Measurements from ENCODE around the gene ST6GALNAC4.

The ST6GALNAC4 gene

DNA sequence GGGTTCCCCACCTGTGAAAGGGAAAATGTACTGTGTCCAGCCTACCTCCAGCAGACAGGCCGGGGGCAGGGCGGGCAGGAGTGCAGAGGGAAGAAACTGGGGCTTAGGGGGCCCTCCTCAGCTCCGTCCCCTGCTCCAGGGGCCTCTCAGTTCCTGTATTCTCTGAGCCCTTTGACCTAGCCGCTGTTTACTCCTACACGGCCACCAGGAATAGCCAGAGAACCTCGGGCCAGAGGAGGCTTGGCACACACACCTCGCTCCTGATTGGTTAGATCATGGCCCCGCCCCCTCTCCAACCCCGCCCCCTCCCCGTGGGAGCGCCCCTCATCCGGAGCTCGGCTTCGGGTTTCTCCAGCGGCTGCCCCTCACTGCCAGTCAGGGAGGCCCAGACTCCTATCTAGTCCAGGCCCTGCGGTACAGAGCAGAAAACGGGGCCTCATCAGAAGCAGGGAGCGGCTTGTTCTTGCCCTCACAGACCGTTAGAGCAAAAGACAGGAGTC, 19.6 kb downstream of the ST6GALNAC4 start:
- Histone ChIP-seq H3K4me3 (no peak overlapping the region), H3K36me3 (ENCODE audit: insufficient read depth, low read length) (peaks cover 48% of the 10 kb centered on the region), H3K9ac (ENCODE audit: insufficient read length) (no peak overlapping the region), H3K27ac (no peak overlapping the region), H3K9me3 (ENCODE audit: low read depth, low read length) (peaks cover 4% of the 10 kb centered on the region; the same call in 1 of the 2 replicates)
- DNase-seq (ENCODE audit: low read depth, low spot score), result no peak
- TF ChIP-seq POLR2AphosphoS5 (IDR thresholded peaks at IDR 0.05; ENCODE audit: borderline replicate concordance, low read depth, low read length) (no peak), FOXP2 (optimal IDR thresholded peaks at IDR 0.05; ENCODE audit: control extremely low read depth, extremely low read length, insufficient read depth) (no peak), EZH2 (IDR thresholded peaks at IDR 0.05) (no peak)

DNA sequence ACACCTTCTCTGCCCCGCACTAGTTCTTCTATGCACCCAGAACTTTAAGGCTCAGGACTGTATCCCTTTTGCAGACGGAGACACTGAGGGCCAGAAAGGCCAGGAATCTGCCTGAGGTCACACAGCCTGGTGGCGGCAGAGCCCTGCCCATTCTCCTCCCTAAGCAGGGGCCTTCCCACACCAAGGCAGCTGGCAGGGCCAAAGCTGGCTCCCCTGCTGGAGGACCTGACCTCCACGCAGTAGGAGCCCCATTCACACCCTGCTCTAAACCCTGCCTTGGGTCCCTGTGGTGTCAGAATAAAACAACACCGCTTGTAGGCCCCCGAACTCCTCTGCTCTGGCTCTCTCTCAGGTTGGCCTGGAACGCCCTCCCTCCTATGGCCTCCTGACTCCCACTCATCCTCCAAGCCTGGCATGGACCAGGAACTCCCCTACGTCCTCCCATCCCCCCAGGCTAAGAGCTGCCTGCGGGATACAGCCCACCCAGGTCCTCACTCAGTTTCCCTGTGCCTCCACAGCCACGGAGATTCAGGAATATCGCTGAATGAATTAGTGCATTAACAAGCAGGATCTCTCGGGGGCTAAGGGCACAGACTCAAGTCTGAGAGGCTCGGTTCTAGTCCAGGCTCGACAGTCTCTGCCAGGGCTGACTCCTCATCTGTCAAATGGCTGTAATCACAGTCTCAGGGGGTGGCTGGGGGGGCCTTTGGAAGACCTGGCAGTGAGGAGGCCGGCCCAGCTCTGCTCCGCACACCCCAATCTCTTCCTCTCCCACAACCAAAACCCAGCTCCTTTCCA, 20.2 kb downstream of the ST6GALNAC4 start:
- TF ChIP-seq POLR2AphosphoS5 (IDR thresholded peaks at IDR 0.05; ENCODE audit: borderline replicate concordance, low read depth, low read length) (no peak), EZH2 (IDR thresholded peaks at IDR 0.05) (no peak), FOXP2 (optimal IDR thresholded peaks at IDR 0.05; ENCODE audit: control extremely low read depth, extremely low read length, insufficient read depth) (no peak)
- DNase-seq (ENCODE audit: low read depth, low spot score), result no peak
- no peak overlapping the region for H3K4me3 ChIP-seq
- no peak overlapping the region for H3K27ac ChIP-seq
- H3K9me3 ChIP-seq (ENCODE audit: low read depth, low read length), result peaks cover 4% of the 10 kb centered on the region; the same call in 1 of the 2 replicates
- peaks cover 50% of the 10 kb centered on the region for H3K36me3 ChIP-seq (ENCODE audit: insufficient read depth, low read length)
- H3K9ac ChIP-seq (ENCODE audit: insufficient read length), result no peak overlapping the region

DNA sequence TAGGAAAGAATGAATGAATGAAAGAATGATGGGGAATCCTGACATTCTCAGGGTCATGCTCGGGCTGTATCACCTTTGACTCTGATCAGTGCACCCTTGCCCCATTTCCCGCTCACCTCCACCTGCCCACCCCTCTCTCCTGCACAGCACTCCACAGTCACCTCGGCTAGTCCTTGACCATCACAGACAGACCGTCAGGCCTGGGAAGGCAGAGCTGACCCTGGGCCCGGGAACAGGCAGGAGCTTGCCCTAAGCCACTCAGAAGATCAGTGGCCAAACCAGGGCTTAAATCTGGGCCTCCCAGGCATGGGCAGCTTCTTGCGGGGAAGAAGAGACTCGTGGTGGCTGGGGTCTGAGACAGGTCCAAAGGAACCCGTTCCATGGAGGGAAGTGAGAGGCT, 21.0 kb downstream of the ST6GALNAC4 start:
- Histone ChIP-seq H3K27ac (no peak overlapping the region), H3K4me3 (no peak overlapping the region), H3K36me3 (ENCODE audit: insufficient read depth, low read length) (peaks cover 50% of the 10 kb centered on the region), H3K9me3 (ENCODE audit: low read depth, low read length) (peaks cover 4% of the 10 kb centered on the region; the same call in 1 of the 2 replicates), H3K9ac (ENCODE audit: insufficient read length) (no peak overlapping the region)
- TF ChIP-seq POLR2AphosphoS5 (IDR thresholded peaks at IDR 0.05; ENCODE audit: borderline replicate concordance, low read depth, low read length) (no peak), FOXP2 (optimal IDR thresholded peaks at IDR 0.05; ENCODE audit: control extremely low read depth, extremely low read length, insufficient read depth) (no peak), EZH2 (IDR thresholded peaks at IDR 0.05) (no peak)
- DNase-seq (ENCODE audit: low read depth, low spot score), result no peak

DNA sequence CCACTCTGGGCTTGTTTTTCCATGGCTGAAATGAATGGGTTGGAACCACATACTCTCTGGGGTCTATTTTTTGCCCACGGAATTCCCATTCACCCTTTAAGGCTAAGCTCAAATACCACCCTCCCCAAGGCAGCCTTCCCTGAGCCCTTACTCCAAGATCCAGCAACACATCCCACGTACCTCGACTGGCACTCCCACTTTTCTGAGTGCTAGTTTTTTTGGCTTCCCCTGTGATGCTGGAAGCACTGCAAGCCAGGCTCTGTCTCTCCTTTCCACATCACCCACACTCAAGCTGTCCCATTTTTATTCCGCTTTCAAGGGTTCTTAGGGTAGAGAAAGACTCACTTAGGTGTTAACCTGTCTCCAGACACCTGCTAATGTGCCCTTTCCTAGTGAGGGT, 23.4 kb downstream of the ST6GALNAC4 start:
- Histone ChIP-seq H3K9me3 (ENCODE audit: low read depth, low read length) (peaks cover 4% of the 10 kb centered on the region; the same call in 1 of the 2 replicates), H3K4me3 (no peak overlapping the region), H3K36me3 (ENCODE audit: insufficient read depth, low read length) (peaks cover 58% of the 10 kb centered on the region), H3K9ac (ENCODE audit: insufficient read length) (no peak overlapping the region), H3K27ac (no peak overlapping the region)
- no peak for DNase-seq (ENCODE audit: low read depth, low spot score)
- no peak for TF ChIP-seq EZH2 (IDR thresholded peaks at IDR 0.05)
- TF ChIP-seq FOXP2 (optimal IDR thresholded peaks at IDR 0.05; ENCODE audit: control extremely low read depth, extremely low read length, insufficient read depth), result no peak
- TF ChIP-seq POLR2AphosphoS5 (IDR thresholded peaks at IDR 0.05; ENCODE audit: borderline replicate concordance, low read depth, low read length), result no peak

DNA sequence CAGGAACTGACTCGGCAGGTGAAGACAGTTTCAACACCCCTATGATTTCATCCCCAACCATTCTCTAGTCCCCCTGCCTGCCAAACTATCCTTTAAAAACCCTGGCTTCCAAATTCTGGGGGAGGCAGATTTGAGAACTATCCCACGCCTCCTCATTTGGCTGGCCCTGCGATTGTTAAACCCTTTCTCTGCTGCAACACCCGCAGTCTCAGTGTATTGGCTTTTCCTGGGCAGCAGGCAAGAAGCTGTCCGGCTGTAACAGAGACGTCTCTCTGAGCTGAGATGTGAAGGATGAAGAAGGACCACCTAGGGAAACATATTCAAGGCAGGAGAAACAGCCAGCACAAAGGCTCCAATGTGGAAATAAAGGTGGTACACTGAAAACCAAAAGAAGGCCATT, 24.0 kb downstream of the ST6GALNAC4 start:
- no peak for TF ChIP-seq FOXP2 (optimal IDR thresholded peaks at IDR 0.05; ENCODE audit: control extremely low read depth, extremely low read length, insufficient read depth)
- TF ChIP-seq POLR2AphosphoS5 (IDR thresholded peaks at IDR 0.05; ENCODE audit: borderline replicate concordance, low read depth, low read length), result no peak
- TF ChIP-seq EZH2 (IDR thresholded peaks at IDR 0.05), result no peak
- no peak overlapping the region for H3K4me3 ChIP-seq
- H3K36me3 ChIP-seq (ENCODE audit: insufficient read depth, low read length), result peaks cover 58% of the 10 kb centered on the region
- H3K9ac ChIP-seq (ENCODE audit: insufficient read length), result no peak overlapping the region
- no peak overlapping the region for H3K27ac ChIP-seq
- H3K9me3 ChIP-seq (ENCODE audit: low read depth, low read length), result peaks cover 4% of the 10 kb centered on the region; the same call in 1 of the 2 replicates
- no peak for DNase-seq (ENCODE audit: low read depth, low spot score)

DNA sequence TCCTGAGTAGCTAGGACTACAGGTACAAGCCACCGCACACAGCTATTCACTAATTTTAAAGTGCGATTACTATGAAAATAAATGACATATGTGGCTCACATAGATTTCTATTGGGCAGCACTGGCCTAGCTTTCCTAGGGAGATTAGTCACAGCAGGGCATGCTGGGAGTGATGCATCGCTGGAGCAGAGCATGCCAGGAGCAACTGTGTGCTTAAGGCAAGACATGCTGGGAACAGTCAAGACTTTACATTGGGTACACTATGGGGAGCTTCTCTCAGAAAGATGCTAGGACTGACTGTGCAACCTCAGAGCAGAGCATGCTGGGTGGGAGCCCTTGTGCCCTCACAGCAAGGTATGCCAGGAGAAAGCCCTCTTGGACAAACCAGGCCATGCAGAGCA, 26.8 kb downstream of the ST6GALNAC4 start:
- TF ChIP-seq POLR2AphosphoS5 (IDR thresholded peaks at IDR 0.05; ENCODE audit: borderline replicate concordance, low read depth, low read length) (no peak), FOXP2 (optimal IDR thresholded peaks at IDR 0.05; ENCODE audit: control extremely low read depth, extremely low read length, insufficient read depth) (no peak), EZH2 (IDR thresholded peaks at IDR 0.05) (no peak)
- H3K36me3 ChIP-seq (ENCODE audit: insufficient read depth, low read length), result peaks cover 52% of the 10 kb centered on the region
- no peak for DNase-seq (ENCODE audit: low read depth, low spot score)
- no peak overlapping the region for H3K27ac ChIP-seq
- H3K9me3 ChIP-seq (ENCODE audit: low read depth, low read length), result 0 out of 2 replicates have a peak, but pooled peaks cover 2% of the 10 kb centered on the region
- H3K4me3 ChIP-seq, result no peak overlapping the region
- no peak overlapping the region for H3K9ac ChIP-seq (ENCODE audit: insufficient read length)

DNA sequence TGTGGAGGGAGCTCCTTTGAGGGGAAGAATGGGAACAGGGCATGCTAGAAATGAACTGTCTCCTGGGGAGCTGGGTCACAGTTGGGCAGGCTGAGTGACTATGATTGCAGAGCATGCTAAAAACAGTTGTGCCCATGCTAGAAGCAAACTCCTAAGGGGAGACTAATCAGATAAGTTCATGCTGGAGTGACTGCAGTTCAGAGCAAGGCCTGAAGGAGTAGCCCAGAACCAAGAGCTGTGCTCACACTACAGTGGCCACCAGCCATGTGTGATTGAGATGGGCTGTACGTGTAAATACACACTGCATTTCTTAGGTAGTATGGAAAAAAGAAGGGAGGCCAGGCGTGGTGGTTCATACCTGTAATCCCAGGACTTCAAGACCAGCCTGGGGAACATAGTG, 29.0 kb downstream of the ST6GALNAC4 start:
- DNase-seq (ENCODE audit: low read depth, low spot score), result no peak
- Histone ChIP-seq H3K9ac (ENCODE audit: insufficient read length) (no peak overlapping the region), H3K36me3 (ENCODE audit: insufficient read depth, low read length) (peaks cover 30% of the 10 kb centered on the region; the same call in 1 of the 2 replicates), H3K9me3 (ENCODE audit: low read depth, low read length) (no peaks in the 10 kb centered on the region), H3K4me3 (no peak overlapping the region), H3K27ac (no peak overlapping the region)
- TF ChIP-seq POLR2AphosphoS5 (IDR thresholded peaks at IDR 0.05; ENCODE audit: borderline replicate concordance, low read depth, low read length), result no peak
- no peak for TF ChIP-seq FOXP2 (optimal IDR thresholded peaks at IDR 0.05; ENCODE audit: control extremely low read depth, extremely low read length, insufficient read depth)
- TF ChIP-seq EZH2 (IDR thresholded peaks at IDR 0.05), result no peak

DNA sequence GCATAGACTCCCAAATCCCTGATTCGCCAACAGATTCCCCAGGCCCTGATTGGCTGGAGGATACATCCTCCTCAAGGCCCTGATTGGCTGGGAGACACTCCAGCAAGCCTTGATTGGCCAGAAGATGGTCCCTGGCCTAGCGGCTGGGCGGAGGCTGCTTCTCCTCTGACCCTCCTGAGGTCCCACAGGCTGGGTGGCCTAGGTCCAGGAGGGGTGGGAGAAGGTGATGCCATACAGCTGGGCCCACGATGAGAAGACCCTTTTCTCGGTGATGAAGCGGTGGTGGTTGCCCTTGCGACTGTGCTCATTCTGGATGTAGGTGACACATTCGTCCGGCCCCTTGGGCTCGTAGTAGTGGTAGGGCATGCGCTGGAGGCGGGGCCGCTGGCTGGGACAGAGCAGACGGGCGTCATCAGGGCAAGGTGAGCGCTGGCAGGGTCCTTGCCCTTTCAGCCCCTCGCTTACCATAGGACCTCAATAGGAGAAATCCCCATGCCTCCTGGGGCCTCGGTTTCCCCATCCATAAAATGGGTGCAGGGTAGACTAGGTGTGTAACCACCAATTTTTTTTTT, 30.4 kb downstream of the ST6GALNAC4 start:
- Histone ChIP-seq H3K9ac (ENCODE audit: insufficient read length) (no peak overlapping the region), H3K36me3 (ENCODE audit: insufficient read depth, low read length) (peaks cover 23% of the 10 kb centered on the region; the same call in 1 of the 2 replicates), H3K4me3 (no peak overlapping the region), H3K27ac (no peak overlapping the region), H3K9me3 (ENCODE audit: low read depth, low read length) (no peaks in the 10 kb centered on the region)
- TF ChIP-seq EZH2 (IDR thresholded peaks at IDR 0.05) (no peak), FOXP2 (optimal IDR thresholded peaks at IDR 0.05; ENCODE audit: control extremely low read depth, extremely low read length, insufficient read depth) (no peak), POLR2AphosphoS5 (IDR thresholded peaks at IDR 0.05; ENCODE audit: borderline replicate concordance, low read depth, low read length) (no peak)
- DNase-seq (ENCODE audit: low read depth, low spot score), result no peak

All from SK-N-MC (cell line).